Measurements from ENCODE around the gene TEX53. TPM values are rescaled to one million over a fixed set of nuclear protein-coding genes. Genes with fewer than 3 reads are reported as not detected.

The TEX53 gene
- total and polyA plus RNA-seq, 7 donors: not detected

DNA sequence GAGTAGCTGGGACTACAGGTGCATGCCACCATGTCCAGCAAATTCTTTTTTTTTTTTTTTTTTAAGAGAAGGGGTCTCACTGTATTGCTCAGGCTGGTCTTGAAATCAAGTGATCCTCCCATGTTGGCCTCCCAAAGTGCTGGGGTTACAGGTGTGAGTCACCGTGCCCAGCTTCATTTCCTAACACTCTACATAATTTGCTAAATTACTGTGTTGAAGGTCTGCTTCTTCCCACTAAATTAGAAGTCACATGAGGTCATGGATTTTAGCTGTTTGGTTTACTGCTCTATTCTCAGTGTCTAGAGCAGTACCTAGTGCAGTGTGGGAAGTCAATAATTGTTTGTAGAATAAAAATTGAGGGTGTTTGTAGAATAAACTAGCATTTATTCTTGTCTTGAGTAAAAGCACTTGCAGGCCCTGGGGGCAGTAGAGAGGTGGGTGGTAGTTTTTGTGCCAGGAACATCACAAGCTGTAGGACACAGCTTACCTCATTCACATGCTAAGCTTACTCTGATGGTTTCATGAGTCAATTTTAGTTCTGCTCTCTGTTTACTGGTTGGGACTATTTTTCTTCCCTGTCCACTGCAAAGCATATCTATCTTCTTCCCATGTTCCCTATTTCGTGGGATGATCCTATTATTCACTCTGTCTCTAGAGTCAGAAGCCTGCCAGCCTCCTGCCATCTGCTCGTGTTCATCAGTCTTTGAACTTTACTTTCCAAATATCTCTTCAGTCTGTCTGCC, 17.4 kb upstream of the TEX53 start:
- DNase-seq (no peak), ATAC-seq (no peak)
- Histone ChIP-seq H3K36me3 (ENCODE audit: insufficient read depth in 1 of 2, low read depth in 1 of 2) (no peaks in the 10 kb centered on the region), H3K27me3 (ENCODE audit: insufficient read depth in 3 of 3, low read length in 2 of 3) (peaks cover 0 to 10% (median 3%) of the 10 kb centered on the region in 3 donors), H3K27ac (no peak overlapping the region), H3K4me3 (no peak overlapping the region), H3K4me1 (no peaks in the 10 kb centered on the region), H3K9me3 (no peaks in the 10 kb centered on the region)
- intact Hi-C loops (cut with DNase I): no loop called here
- 38 to 55% (median 40%) methylated on average over 3 of the region's 3 CpGs for WGBS, 3 donors
- TF ChIP-seq, protein P1, sequence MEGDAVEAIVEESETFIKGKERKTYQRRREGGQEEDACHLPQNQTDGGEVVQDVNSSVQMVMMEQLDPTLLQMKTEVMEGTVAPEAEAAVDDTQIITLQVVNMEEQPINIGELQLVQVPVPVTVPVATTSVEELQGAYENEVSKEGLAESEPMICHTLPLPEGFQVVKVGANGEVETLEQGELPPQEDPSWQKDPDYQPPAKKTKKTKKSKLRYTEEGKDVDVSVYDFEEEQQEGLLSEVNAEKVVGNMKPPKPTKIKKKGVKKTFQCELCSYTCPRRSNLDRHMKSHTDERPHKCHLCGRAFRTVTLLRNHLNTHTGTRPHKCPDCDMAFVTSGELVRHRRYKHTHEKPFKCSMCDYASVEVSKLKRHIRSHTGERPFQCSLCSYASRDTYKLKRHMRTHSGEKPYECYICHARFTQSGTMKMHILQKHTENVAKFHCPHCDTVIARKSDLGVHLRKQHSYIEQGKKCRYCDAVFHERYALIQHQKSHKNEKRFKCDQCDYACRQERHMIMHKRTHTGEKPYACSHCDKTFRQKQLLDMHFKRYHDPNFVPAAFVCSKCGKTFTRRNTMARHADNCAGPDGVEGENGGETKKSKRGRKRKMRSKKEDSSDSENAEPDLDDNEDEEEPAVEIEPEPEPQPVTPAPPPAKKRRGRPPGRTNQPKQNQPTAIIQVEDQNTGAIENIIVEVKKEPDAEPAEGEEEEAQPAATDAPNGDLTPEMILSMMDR (IDR thresholded peaks at IDR 0.05): no peak

DNA sequence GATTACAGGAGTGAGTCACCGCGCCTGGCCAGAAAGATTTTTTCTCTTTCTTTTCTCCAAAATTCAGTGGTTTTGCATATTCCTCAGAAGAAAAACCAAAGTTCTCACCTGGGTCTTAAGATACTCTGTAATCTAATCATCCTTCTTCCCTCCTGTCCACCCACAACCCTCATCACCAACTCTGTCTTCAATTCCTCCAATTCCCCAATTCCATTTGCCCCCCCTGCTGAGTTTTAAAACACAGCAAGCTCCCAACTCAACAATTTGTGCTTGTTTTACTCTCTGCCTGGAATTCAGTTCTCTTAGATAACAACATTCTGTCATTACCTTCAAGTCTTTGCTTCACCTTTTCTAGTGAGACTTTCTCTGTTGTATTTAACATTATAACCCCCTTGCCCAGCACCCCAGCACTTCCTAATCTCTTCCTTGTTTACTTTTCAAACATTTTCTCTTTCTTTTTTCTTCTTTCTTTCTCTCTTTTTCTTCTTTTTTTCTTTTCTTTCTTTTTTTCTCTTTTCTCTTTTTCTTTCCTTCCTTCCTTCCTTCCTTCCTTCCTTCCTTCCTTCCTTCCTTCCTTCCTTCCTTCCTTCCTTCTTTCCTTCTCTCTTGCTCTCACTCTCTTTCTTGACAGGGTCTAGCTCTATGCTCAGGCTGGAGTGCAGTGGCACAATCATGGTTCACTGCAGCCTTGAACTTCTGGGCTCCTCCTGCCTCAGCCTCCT, 16.6 kb upstream of the TEX53 start:
- WGBS, 3 donors: 93 to 97% (median 96%) methylated on average over 2 of the region's 2 CpGs
- intact Hi-C loops (cut with DNase I): no loop called here
- no peaks in the 10 kb centered on the region for H3K4me1 ChIP-seq
- no peak overlapping the region for H3K4me3 ChIP-seq
- no peaks in the 10 kb centered on the region for H3K9me3 ChIP-seq
- peaks cover 0 to 10% (median 3%) of the 10 kb centered on the region in 3 donors for H3K27me3 ChIP-seq (ENCODE audit: insufficient read depth in 3 of 3, low read length in 2 of 3)
- H3K36me3 ChIP-seq (ENCODE audit: insufficient read depth in 1 of 2, low read depth in 1 of 2): no peaks in the 10 kb centered on the region
- DNase-seq (no peak), ATAC-seq (no peak)
- H3K27ac ChIP-seq: no peak overlapping the region
- TF ChIP-seq, protein P1 (IDR thresholded peaks at IDR 0.05): no peak

DNA sequence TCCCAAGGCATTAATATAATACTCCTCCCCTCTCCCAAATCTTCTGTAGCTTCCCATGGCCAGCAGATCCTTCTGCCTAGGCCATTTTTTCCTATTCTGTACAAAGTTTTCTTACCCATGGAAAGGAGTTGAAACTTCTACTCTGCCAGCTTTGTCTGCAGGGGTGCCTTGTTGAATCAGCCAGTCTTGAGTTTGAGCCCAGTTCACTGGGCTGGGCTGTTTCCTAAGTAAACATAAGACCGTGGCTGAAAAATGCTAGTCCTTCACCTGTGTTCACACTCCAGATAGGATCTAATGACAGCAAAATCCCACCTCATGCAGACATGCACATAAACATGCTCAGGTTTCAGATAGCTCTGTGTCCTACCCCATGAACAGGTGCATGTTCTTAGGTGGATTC, 14.0 kb upstream of the TEX53 start:
- H3K36me3 ChIP-seq (ENCODE audit: insufficient read depth in 1 of 2, low read depth in 1 of 2): no peaks in the 10 kb centered on the region
- H3K4me3 ChIP-seq: no peak overlapping the region
- H3K9me3 ChIP-seq: no peaks in the 10 kb centered on the region
- TF ChIP-seq, protein P1 (IDR thresholded peaks at IDR 0.05): no peak
- H3K27me3 ChIP-seq (ENCODE audit: insufficient read depth in 3 of 3, low read length in 2 of 3): peaks cover 0 to 4% (median 0%) of the 10 kb centered on the region in 3 donors
- H3K4me1 ChIP-seq: no peaks in the 10 kb centered on the region
- no peak overlapping the region for H3K27ac ChIP-seq
- 18 to 26% (median 21%) methylated on average over 1 of the region's 1 CpG for WGBS, 3 donors
- no peak for ATAC-seq
- no peak for DNase-seq
- intact Hi-C loops (cut with DNase I): no loop called here

DNA sequence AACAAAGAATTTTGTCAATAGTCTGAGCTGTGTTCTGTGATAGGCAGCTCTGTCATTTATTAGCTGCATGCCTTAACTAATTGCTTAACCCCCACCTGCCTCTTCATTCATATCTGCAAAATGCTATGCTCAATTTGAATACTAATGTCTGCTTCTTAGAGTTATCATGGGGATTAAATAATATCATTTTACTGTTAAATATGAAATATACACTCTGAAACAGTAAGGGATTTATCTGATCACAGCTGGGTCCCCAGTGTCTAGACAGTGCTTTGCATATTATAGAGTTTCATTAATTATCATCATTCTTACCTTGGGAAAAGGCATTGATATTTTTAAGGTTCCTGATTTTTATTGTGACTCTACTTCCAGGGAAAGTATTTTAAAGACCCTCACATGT, 12.4 kb upstream of the TEX53 start:
- Histone ChIP-seq H3K9me3 (no peaks in the 10 kb centered on the region), H3K27me3 (ENCODE audit: insufficient read depth in 3 of 3, low read length in 2 of 3) (peaks cover 0 to 4% (median 0%) of the 10 kb centered on the region in 3 donors), H3K4me1 (no peaks in the 10 kb centered on the region), H3K36me3 (ENCODE audit: insufficient read depth in 1 of 2, low read depth in 1 of 2) (no peaks in the 10 kb centered on the region), H3K4me3 (no peak overlapping the region), H3K27ac (no peak overlapping the region)
- TF ChIP-seq, protein P1 (IDR thresholded peaks at IDR 0.05): no peak
- ATAC-seq: no peak
- intact Hi-C loops (cut with DNase I): loop anchor here in 1 of 2 donors (10.0 kb wide), 1 partner anchor 235 kb away; no protein-coding TSS in a partner anchor
- DNase-seq: no peak

Measured in psoas muscle (tissue), 8 donors.